SK-N-SH (cell line): ENCODE measurements around the gene PRRX2.

Source experiments
- CTCF ChIP-seq: fragments of 200-600 bp; sonication (generic); IDR thresholded peaks from 2 replicates; pipeline ENCODE4 v1.6.1; 2017; ENCODE audit warnings: antibody characterized with exemption, mild to moderate bottlenecking, moderate library complexity
- GATA2 ChIP-seq: sonication (generic); formaldehyde crosslinking; IDR thresholded peaks from 2 replicates; pipeline ENCODE4 v1.5.0; 2020; ENCODE audit warnings: mild to moderate bottlenecking, missing genetic modification reagents
- MAX ChIP-seq: IDR thresholded peaks from 2 replicates; pipeline ENCODE4 v1.4.0; 2012; ENCODE audit warnings: low read depth
- POLR2AphosphoS5 ChIP-seq: IDR thresholded peaks from 2 replicates; pipeline ENCODE4 v1.6.1; 2012; ENCODE audit warnings: low read depth, low read length

- TF ChIP-seq GATA2 (no peak), MAX (no peak), POLR2AphosphoS5 (no peak), CTCF (no peak)
Observed at GRCh38 chr9:129769669-129770068, 104.2 kb downstream of the PRRX2 start.
